Breast epithelium (tissue), 4 donors: Measurements from ENCODE around the gene ST6GAL1. TPM values are rescaled to one million over a fixed set of nuclear protein-coding genes. Genes with fewer than 3 reads are reported as not detected.
"Not testable (repeated sequence)": the region's sequence is repeated elsewhere in the genome, so short reads cannot be mapped to it uniquely, and the experiment has no call there.

ENCODE experiments used
- DNase-seq, 2 donors: peaks; one replicate each; pipeline ENCODE4 v3.0.0-alpha.2; 2019; ENCODE audit warnings: low spot score in 2 of 2
- H3K27ac ChIP-seq, 2 donors: fragments of 200-600 bp; sonication (generic) in 1 of 2; one replicate each; pipeline ENCODE4 v1.5.1; 2016 to 2019; ENCODE audit warnings: mild to moderate bottlenecking in 1 of 2
- H3K27me3 ChIP-seq, 2 donors: fragments of 200-600 bp; sonication (generic) in 1 of 2; one replicate each; pipeline versions ENCODE4 v1.5.1 to v1.6.0; 2017 to 2019; ENCODE audit warnings: control low read depth in 1 of 2, mild to moderate bottlenecking in 1 of 2
- H3K36me3 ChIP-seq: fragments of 200-600 bp; one replicate; pipeline ENCODE4 v1.5.1; 2019
- H3K4me1 ChIP-seq, 2 donors: fragments of 200-600 bp; sonication (generic); one replicate each; pipeline ENCODE4 v1.5.1; 2016 to 2019; ENCODE audit warnings: control low read depth in 1 of 2
- H3K4me3 ChIP-seq, 3 donors: fragments of 200-600 bp; sonication (generic); 1 replicate in 2 of 3; 2 replicates in 1 of 3; pipeline ENCODE4 v1.5.1; 2016 to 2019; ENCODE audit warnings: mild to moderate bottlenecking in 3 of 3, moderate library complexity in 2 of 3
- H3K9me3 ChIP-seq, 2 donors: fragments of 200-600 bp; sonication (generic) in 1 of 2; one replicate each; pipeline ENCODE4 v1.5.1; 2016 to 2019; ENCODE audit warnings: control low read depth in 1 of 2
- CTCF ChIP-seq, 3 donors: fragments of 450-650 bp; IDR thresholded peaks; one replicate each; pipeline ENCODE4 v1.5.1; 2016 to 2017; ENCODE audit warnings: antibody characterized with exemption in 3 of 3, mild to moderate bottlenecking in 3 of 3, moderate library complexity in 3 of 3
- POLR2A ChIP-seq: fragments of 450-650 bp; IDR thresholded peaks from one replicate; pipeline ENCODE4 v1.6.1; 2016; ENCODE audit warnings: antibody characterized with exemption, mild to moderate bottlenecking, moderate library complexity
- POLR2AphosphoS5 ChIP-seq, 3 donors: sonication (generic); formaldehyde crosslinking; IDR thresholded peaks; one replicate each; pipeline ENCODE4 v1.6.1; 2017; ENCODE audit warnings: antibody characterized with exemption in 3 of 3
- intact Hi-C: fragments of 100-400 bp; cut with DNase I; formaldehyde crosslinking; loops from one replicate; pipeline ENCODE4 v1.15.1; 2023; ENCODE audit warnings: low total_unique reads
- total RNA-seq, 3 donors: library from RNA; depleted of rRNA; stranded (reverse); fragments of >200 nt; gene quantifications; one replicate each; pipeline ENCODE4 v1.1.0, GENCODE V29; 2016

The ST6GAL1 gene
- 10 to 100 TPM; 28.5 to 79.6 (median 42.3) TPM for total RNA-seq

- peak within 1 kb of the TSS; percentile 72 to 86 for H3K27ac ChIP-seq
- TF ChIP-seq CTCF (IDR thresholded peaks at IDR 0.05), result peak in 1 of 3 donors; percentile 20
- TF ChIP-seq POLR2AphosphoS5 (IDR thresholded peaks at IDR 0.05), result no peak
- intact Hi-C loops, result no loop called here
- no peaks in the 10 kb centered on the region for H3K36me3 ChIP-seq
- peak in 1 of 2 donors; percentile 31 for DNase-seq
- H3K4me1 ChIP-seq, result no peaks in the 10 kb centered on the region
- no peaks in the 10 kb centered on the region for H3K27me3 ChIP-seq
- peak within 1 kb of the TSS; percentile 78 to 97 (median 81) for H3K4me3 ChIP-seq
- H3K9me3 ChIP-seq, result no peaks in the 10 kb centered on the region
These were observed at the start of gene ST6GAL1 for GRCh38 chr3:186930143-186930640. Gene ST6GAL1, plus strand, starts transcription at chr3:186930526. Its CDS starts 112,178 bp downstream, at chr3:187042704.

GRCh38 chr3:186882150-186882524 lies 48.2 kb upstream of the ST6GAL1 start:
- H3K27ac ChIP-seq, result no peak overlapping the region
- no peak for DNase-seq
- H3K27me3 ChIP-seq, result no peaks in the 10 kb centered on the region
- H3K4me1 ChIP-seq, result no peaks in the 10 kb centered on the region
- TF ChIP-seq CTCF (IDR thresholded peaks at IDR 0.05), result no peak
- no peak overlapping the region for H3K4me3 ChIP-seq
- no peaks in the 10 kb centered on the region for H3K36me3 ChIP-seq
- intact Hi-C loops, result no loop called here
- no peaks in the 10 kb centered on the region for H3K9me3 ChIP-seq

GRCh38 chr3:186882881-186883685 lies 47.2 kb upstream of the ST6GAL1 start:
- no peak overlapping the region for H3K27ac ChIP-seq
- intact Hi-C loops, result no loop called here
- DNase-seq, result no peak
- TF ChIP-seq CTCF (IDR thresholded peaks at IDR 0.05) (no peak), POLR2A (no peak), POLR2AphosphoS5 (IDR thresholded peaks at IDR 0.05) (no peak)
- H3K27me3 ChIP-seq, result no peaks in the 10 kb centered on the region
- no peaks in the 10 kb centered on the region for H3K4me1 ChIP-seq
- no peaks in the 10 kb centered on the region for H3K9me3 ChIP-seq
- no peak overlapping the region for H3K4me3 ChIP-seq
- no peaks in the 10 kb centered on the region for H3K36me3 ChIP-seq

GRCh38 chr3:186883686-186884058 lies 46.7 kb upstream of the ST6GAL1 start:
- no peaks in the 10 kb centered on the region for H3K4me1 ChIP-seq
- DNase-seq, result no peak
- H3K36me3 ChIP-seq, result no peaks in the 10 kb centered on the region
- H3K27ac ChIP-seq, result no peak overlapping the region
- no peaks in the 10 kb centered on the region for H3K9me3 ChIP-seq
- intact Hi-C loops, result no loop called here
- TF ChIP-seq POLR2AphosphoS5 (IDR thresholded peaks at IDR 0.05) (no peak), POLR2A (no peak), CTCF (IDR thresholded peaks at IDR 0.05) (no peak)
- H3K27me3 ChIP-seq, result no peaks in the 10 kb centered on the region
- H3K4me3 ChIP-seq, result no peak overlapping the region

- DNase-seq, H3K4me1 ChIP-seq, H3K9me3 ChIP-seq, H3K36me3 ChIP-seq, H3K27me3 ChIP-seq, H3K27ac ChIP-seq, H3K4me3 ChIP-seq, intact Hi-C loops: not testable (repeated sequence)
These were observed 45.5 kb upstream of the ST6GAL1 start for GRCh38 chr3:186884868-186885267.
